ENCODE data around the gene RASL11A.
"Not testable (repeated sequence)": the region's sequence is repeated elsewhere in the genome, so short reads cannot be mapped to it uniquely, and the experiment has no call there.

Gene RASL11A

GRCh38 chr13:27270594-27271520 is at the start of gene RASL11A:
RASL11A (plus strand) TSS chr13:27270830; CDS start chr13:27270945, 115 bp downstream.
- DNase-seq (ENCODE audit: low spot score), result peak; percentile 57

DNA sequence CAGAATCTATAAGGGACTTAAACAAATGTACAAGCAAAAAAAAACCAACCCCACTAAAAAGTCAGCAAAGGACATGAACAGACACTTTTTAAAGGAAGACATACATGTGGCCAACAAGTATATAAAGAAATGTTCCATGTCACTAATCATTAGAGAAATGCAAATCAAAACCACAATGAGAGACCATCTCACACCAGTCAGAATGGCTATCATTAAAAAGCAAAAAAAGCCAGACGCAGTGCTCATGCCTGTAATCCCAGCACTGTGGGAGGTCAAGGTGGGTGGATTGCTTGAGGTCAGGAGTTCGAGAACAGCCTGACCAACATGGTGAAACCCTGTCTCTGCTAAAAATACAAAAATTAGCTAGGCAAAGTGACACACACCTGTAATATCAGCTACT is 48.5 kb upstream of the RASL11A start:
- not testable (repeated sequence) for DNase-seq (ENCODE audit: low spot score)

GRCh38 chr13:27226991-27227390 is 43.6 kb upstream of the RASL11A start:
- DNase-seq (ENCODE audit: low spot score), result no peak

DNA sequence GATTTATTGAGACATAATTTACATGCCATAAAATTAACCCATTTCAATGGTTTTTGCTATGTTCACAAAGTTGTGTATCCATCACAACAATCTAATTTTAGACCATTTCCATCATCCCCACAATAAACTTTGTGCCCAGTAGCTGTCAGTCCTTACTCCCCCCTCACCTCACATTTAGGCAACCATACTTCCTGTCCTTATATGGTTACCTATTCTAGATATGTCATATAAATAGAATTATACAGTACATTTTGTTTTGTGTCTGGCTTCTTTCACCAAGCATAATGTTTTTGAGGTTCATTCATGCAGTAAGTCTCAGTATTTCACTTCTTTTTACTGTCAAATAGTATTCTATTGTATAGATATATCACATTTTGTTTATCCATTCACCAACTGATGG is 42.5 kb upstream of the RASL11A start:
- DNase-seq (ENCODE audit: low spot score), result no peak

GRCh38 chr13:27229642-27230041 is 41.0 kb upstream of the RASL11A start:
- DNase-seq (ENCODE audit: low spot score), result no peak

DNA sequence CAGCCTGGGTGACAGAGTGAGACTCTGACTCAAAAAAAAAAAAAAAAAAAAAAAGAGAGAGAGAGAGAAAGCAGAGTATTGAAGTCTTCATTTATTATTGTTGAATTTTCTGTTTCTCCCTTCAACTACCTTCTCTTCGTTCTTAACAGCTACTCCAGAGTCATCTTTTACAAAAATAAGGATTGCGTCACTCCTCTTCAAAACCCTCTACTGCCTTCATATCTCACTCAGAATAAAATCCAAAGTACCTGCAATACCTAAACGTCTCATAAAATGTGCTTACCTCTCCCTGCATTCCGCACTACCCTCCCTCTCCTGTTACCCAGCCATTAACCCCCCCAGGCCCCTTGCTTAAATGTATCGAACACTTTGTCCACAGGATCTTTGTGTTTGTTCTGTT is 36.7 kb upstream of the RASL11A start:
- DNase-seq (ENCODE audit: low spot score), result no peak

DNA sequence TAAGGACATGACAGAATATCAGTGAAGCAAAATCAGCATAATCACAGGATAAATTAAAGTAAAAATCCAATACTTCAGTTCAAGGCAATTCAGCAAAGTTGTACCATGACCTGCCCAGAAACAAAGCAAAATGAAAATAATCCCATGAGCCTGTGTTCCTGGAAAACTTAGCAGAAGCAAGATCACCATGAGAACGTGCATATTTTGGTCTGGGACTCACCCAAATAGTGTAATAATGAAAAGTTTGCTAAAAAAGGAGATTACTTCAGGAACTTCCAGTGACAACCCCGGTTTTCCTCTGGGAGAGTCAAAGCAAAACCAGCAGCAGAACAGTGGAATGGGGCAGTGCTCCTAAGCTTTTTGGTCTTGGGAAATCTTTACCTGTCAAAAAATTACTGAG is 34.2 kb upstream of the RASL11A start:
- no peak for DNase-seq (ENCODE audit: low spot score)

- DNase-seq (ENCODE audit: low spot score), result no peak
Observed at GRCh38 chr13:27242702-27243101, 27.9 kb upstream of the RASL11A start.

DNA sequence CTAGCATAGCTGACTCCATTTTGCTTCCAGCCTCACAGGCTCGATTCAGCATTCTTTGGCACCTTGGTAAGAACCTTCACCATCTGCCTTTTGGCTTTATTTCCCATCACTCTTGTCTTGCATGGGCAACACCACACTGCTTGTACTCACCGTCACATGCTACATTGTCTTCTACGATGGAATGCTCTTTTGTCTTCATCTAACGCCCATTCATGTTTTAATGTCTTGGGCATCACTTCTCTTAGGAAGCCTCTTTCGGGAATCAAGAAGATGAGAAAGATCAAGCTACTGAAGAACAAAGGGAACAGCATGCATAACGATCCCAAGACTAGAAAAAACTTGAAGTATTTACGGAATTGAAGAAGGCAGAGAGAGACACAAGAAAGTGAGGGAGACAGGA is 25.0 kb upstream of the RASL11A start:
- no peak for DNase-seq (ENCODE audit: low spot score)

DNA sequence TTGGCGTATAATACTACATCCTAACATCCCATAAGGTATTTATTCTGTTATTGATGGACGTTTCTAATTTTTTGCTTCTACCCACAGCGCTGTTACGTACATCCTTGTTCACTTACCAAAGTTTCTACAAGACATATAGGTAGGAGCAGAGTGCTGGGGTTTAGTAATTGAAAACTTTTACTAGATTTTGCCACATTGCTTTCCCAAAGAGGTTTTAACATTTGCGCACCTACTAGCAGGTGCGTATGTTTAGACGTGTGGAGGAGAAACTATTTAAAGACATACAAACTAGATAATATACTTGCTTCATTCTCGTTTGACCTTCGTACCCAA is 19.8 kb upstream of the RASL11A start:
- DNase-seq (ENCODE audit: low spot score), result no peak

DNA sequence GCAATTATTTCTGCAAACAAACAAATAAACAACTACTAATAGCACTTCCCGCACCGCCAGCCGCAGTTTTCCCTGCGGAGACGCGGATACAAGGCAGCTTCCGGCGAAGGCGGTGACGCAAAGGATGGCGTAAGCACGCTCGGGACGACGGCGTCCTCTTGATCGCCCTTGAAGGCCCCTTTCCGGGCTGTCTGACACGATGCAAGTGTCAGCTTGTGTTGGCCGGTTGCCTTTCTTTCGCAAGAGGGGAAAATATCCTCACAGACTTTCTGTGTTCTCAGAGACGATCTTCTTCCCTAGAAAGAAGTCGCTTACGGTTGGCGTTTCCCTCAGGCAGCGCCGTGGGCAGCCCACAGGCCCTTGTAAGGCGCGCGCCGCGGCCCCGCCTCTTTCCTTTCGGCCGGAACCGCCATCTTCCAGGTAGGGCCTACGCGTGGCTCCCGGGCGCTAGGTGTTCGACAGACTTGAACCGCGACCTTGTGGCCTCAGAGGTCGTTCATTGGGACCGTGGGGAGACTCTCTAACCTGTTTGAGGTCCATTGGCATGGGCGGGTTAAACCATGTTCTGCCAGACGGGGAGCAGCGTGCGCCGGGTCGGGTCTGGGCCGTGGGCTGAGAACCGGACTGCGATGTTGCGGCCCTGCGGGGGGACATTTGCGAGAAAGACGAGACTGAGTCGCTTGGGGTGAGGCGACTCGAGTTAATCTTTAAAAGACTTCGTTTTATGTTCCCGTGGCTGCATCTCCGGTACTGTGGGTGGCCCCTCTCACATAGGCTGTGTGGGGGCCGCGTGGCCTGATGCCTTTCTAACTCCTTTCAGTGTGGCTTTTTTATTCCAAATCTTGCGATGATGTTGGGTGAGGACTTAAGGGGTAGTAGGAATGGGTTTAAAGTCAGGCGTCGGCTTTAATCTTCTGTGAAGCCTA is 19.2 kb upstream of the RASL11A start, which contains the start of gene RPL21:
Gene RPL21, plus strand, starts transcription at position 393 of the 926 bp plus-strand sequence. CDS start 2,219 bp downstream, outside the sequence.
- peak; percentile 97 for DNase-seq (ENCODE audit: low spot score)

DNA sequence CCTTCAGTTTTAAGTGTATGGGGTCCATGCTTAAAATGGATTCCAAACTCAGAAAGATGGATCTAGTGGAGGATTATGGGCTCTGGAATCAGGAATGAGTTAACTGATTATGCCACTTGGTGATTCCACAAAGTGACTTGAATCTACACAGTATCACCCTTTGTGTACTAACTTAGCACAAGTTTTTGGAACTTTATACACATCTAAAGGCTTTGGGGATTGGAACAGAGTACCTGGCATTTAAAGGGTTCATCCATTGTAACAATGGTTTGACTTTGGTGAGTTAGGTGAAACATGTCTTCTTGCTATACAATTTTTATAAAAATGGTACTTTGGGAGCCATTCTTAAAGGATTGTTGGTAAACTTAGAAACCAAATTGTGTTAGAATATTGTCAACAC is 18.2 kb upstream of the RASL11A start:
- no peak for DNase-seq (ENCODE audit: low spot score)

DNA sequence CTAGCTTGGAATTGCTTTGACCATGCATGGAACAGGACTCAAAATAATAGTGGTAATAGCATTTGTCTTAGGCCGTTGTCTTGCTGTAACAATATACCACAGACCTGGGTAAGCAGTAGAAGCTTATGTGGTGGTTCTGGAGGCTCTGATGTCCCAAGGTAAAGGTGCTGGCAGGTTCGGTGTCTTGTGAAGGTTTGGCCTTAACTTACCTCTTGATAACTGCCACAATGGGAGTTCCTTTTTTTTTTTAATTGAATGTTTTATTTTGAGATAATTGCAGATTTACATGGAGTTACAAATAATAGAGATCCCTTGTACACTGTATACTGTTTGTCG is 13.4 kb upstream of the RASL11A start:
- DNase-seq (ENCODE audit: low spot score), result no peak

GRCh38 chr13:27257648-27258253 is 12.9 kb upstream of the RASL11A start:
- no peak for DNase-seq (ENCODE audit: low spot score)

DNA sequence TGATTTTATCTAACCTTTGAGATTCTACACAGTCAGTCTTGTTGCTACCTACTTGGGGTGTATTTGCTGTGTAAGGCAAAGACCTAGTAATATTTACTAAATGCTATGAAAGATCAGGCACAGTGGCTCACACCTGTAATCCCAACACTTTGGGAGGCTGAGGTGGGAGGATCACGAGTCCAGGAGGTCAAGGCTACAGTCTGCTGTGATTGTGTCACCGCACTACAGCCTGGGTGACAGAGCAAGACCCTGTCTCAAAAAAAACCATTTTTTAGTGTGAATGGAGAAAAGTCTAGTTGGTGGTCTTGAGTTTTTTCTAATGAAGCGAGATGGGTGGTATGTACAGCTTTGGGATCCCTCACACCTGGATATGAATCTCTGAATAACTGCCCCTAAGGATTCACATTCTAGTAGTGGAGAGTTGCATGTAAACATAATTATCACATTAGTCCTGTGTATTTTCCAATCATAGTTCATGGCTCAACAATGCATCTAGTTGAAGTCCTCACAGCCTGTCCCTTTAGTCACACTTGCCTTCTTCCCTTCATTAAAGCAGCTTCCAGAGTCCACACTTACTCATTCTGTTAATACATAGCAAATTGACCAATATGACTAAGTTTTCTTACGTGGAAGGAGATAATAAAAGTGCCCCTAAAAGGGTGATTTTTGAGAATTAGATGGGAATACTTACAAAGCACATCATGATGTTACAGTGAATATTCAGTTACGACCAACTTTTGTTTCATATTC is 11.8 kb upstream of the RASL11A start:
- no peak for DNase-seq (ENCODE audit: low spot score)

GRCh38 chr13:27259831-27260230 is 10.8 kb upstream of the RASL11A start:
- DNase-seq (ENCODE audit: low spot score), result no peak

GRCh38 chr13:27261396-27261795 is 9.2 kb upstream of the RASL11A start:
- no peak for DNase-seq (ENCODE audit: low spot score)

GRCh38 chr13:27263438-27263837 is 7.2 kb upstream of the RASL11A start:
- DNase-seq (ENCODE audit: low spot score), result no peak

- no peak for DNase-seq (ENCODE audit: low spot score)
Observed at GRCh38 chr13:27264181-27264580, 6.4 kb upstream of the RASL11A start.

GRCh38 chr13:27264648-27265047 is 6.0 kb upstream of the RASL11A start:
- DNase-seq (ENCODE audit: low spot score), result no peak

DNA sequence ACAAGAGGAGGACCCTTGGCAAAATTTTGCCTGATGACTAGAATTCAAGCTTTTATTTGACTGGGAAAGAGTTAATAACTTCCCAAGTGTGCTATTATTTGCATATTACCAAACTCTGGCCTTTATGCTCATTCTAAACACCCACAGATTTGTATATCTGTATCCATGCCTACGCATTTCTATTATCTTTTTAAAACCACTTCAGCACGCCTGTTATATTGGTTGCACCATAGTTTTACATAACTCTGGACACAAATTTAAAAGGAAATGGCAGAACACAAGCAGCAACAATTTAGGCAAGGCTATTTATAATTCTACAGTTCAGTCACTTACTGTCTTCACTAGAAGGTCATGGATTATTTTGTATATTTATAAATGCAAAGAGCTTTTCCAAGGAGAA is 3.7 kb upstream of the RASL11A start:
- DNase-seq (ENCODE audit: low spot score), result no peak

GRCh38 chr13:27267596-27267995 is 3.0 kb upstream of the RASL11A start:
- DNase-seq (ENCODE audit: low spot score), result no peak
